AG04449 (cell line): Measurements from ENCODE around the gene USP48.
"Not testable (repeated sequence)": the region's sequence is repeated elsewhere in the genome, so short reads cannot be mapped to it uniquely, and the experiment has no call there.

Experiments
- CTCF ChIA-PET: fragments of 350-600 bp; formaldehyde crosslinking; extraction: SDS; loops from one replicate; lab custom pipeline; 2021; ENCODE audit warnings: antibody characterized with exemption; lab: Yijun Ruan, JAX
- POLR2A ChIA-PET: fragments of 400-600, 350-600 bp; formaldehyde crosslinking; extraction: SDS; loops from one replicate; lab custom pipeline; 2020; ENCODE audit warnings: antibody characterized with exemption, inconsistent platforms; lab: Yijun Ruan, JAX
- DNase-seq: peaks from one replicate; pipeline ENCODE4 v3.0.0-alpha.2; 2010; ENCODE audit warnings: low read depth, low spot score
- H3K4me3 ChIP-seq: 2 replicates; pipeline ENCODE4 v1.5.1; 2011; ENCODE audit warnings: low read depth, mild to moderate bottlenecking, control low read depth, low read length
- CTCF ChIP-seq: IDR thresholded peaks from one replicate; pipeline ENCODE4 v1.5.1; 2011; ENCODE audit warnings: mild to moderate bottlenecking, moderate library complexity, low read length, control low read depth, inconsistent platforms; ENCODE audit not compliant: insufficient read depth; ENCODE audit errors: missing control alignments

Gene USP48

GRCh38 chr1:21801100-21801499 lies 18.2 kb upstream of the USP48 start:
- no peak for DNase-seq
- CTCF ChIA-PET, result interaction anchor here (1.7 kb wide), 1 partner anchor 14 kb away, joined by 4 read pairs; no protein-coding TSS in a partner anchor
- TF ChIP-seq CTCF, result no peak
- H3K4me3 ChIP-seq, result no peak overlapping the region
- POLR2A ChIA-PET, result no interaction called here

- DNase-seq, result no peak
- CTCF ChIA-PET, result interaction anchor here (1.7 kb wide), 1 partner anchor 13 kb away, joined by 4 read pairs; no protein-coding TSS in a partner anchor
- POLR2A ChIA-PET, result no interaction called here
- TF ChIP-seq CTCF, result no peak
- H3K4me3 ChIP-seq, result no peak overlapping the region
Measured at GRCh38 chr1:21799730-21800129, 16.8 kb upstream of the USP48 start.

GRCh38 chr1:21795075-21795474 lies 12.1 kb upstream of the USP48 start:
- TF ChIP-seq CTCF, result no peak
- POLR2A ChIA-PET, result no interaction called here
- DNase-seq, result no peak
- CTCF ChIA-PET, result no interaction called here
- no peak overlapping the region for H3K4me3 ChIP-seq

GRCh38 chr1:21794656-21795055 lies 11.7 kb upstream of the USP48 start:
- POLR2A ChIA-PET, result no interaction called here
- CTCF ChIA-PET, result no interaction called here
- H3K4me3 ChIP-seq, result no peak overlapping the region
- no peak for TF ChIP-seq CTCF
- DNase-seq, result no peak

- DNase-seq, result no peak
- no peak for TF ChIP-seq CTCF
- ChIA-PET POLR2A (no interaction called here), CTCF (no interaction called here)
- no peak overlapping the region for H3K4me3 ChIP-seq
Measured at GRCh38 chr1:21793104-21793503, 10.2 kb upstream of the USP48 start.

GRCh38 chr1:21786640-21787039 lies 3.7 kb upstream of the USP48 start:
- no peak for DNase-seq
- TF ChIP-seq CTCF, result no peak
- CTCF ChIA-PET, result interaction anchor here (1.5 kb wide), 1 partner anchor 14 kb away, joined by 4 read pairs; no protein-coding TSS in a partner anchor
- no peak overlapping the region for H3K4me3 ChIP-seq
- POLR2A ChIA-PET, result no interaction called here

- POLR2A ChIA-PET, CTCF ChIA-PET, H3K4me3 ChIP-seq, DNase-seq: not testable (repeated sequence)
Measured at GRCh38 chr1:21785764-21786163, 2.8 kb upstream of the USP48 start.
